ENCODE results near the gene ATP5PD.

DNA sequence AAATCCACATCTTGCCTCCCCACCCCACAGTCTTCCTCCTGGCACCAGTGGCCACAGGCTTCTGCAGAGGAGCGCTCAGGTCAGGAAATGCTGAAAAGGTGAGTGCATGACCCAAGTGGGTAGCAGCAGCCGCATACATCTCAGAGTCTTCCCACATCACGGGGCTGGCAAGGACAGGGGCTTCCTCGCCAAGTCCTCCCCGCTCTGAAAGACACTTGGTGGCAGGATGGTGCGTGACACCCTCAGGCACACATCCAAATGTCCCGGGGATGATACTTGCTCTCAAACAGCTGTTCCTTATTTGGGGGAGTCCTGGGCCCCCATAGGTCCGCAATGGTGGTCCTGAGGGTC is 32.2 kb upstream of the ATP5PD start:
- TF ChIP-seq, protein P1, sequence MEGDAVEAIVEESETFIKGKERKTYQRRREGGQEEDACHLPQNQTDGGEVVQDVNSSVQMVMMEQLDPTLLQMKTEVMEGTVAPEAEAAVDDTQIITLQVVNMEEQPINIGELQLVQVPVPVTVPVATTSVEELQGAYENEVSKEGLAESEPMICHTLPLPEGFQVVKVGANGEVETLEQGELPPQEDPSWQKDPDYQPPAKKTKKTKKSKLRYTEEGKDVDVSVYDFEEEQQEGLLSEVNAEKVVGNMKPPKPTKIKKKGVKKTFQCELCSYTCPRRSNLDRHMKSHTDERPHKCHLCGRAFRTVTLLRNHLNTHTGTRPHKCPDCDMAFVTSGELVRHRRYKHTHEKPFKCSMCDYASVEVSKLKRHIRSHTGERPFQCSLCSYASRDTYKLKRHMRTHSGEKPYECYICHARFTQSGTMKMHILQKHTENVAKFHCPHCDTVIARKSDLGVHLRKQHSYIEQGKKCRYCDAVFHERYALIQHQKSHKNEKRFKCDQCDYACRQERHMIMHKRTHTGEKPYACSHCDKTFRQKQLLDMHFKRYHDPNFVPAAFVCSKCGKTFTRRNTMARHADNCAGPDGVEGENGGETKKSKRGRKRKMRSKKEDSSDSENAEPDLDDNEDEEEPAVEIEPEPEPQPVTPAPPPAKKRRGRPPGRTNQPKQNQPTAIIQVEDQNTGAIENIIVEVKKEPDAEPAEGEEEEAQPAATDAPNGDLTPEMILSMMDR (IDR thresholded peaks at IDR 0.05): no peak
- TF ChIP-seq POLR2A (IDR thresholded peaks at IDR 0.05): no peak

Measured in sigmoid colon (tissue), 3 donors.